Tibial artery (tissue), 4 donors: ENCODE measurements around the gene NLRP7.
"Not testable (repeated sequence)": the region's sequence is repeated elsewhere in the genome, so short reads cannot be mapped to it uniquely, and the experiment has no call there.

Experiments
- DNase-seq, 2 donors: peaks; one replicate each; pipeline ENCODE4 v3.0.0-alpha.2; 2019
- H3K27ac ChIP-seq, 2 donors: fragments of 200-600 bp; sonication (generic) in 1 of 2; 1 replicate in 1 of 2; 2 replicates in 1 of 2; pipeline ENCODE4 v1.5.1; 2018 to 2019; ENCODE audit warnings: mild to moderate bottlenecking in 1 of 2
- H3K27me3 ChIP-seq, 2 donors: fragments of 200-600 bp; sonication (generic) in 1 of 2; one replicate each; pipeline versions ENCODE4 v1.5.1 to v1.6.0; 2016 to 2019
- H3K36me3 ChIP-seq, 3 donors: fragments of 200-600 bp; sonication (generic) in 2 of 3; one replicate each; pipeline ENCODE4 v1.5.1; 2016 to 2019; ENCODE audit warnings: mild to moderate bottlenecking in 2 of 3
- H3K4me1 ChIP-seq, 4 donors: fragments of 200-600 bp; sonication (generic) in 2 of 4; 1 replicate in 3 of 4; 2 replicates in 1 of 4; pipeline ENCODE4 v1.5.1; 2016 to 2019
- H3K4me3 ChIP-seq, 2 donors: fragments of 200-600 bp; sonication (generic) in 1 of 2; 1 replicate in 1 of 2; 2 replicates in 1 of 2; pipeline ENCODE4 v1.5.1; 2018 to 2019; ENCODE audit warnings: mild to moderate bottlenecking in 2 of 2
- H3K9me3 ChIP-seq, 3 donors: fragments of 200-600 bp; sonication (generic) in 1 of 3; one replicate each; pipeline ENCODE4 v1.5.1; 2016 to 2019
- CTCF ChIP-seq, 2 experiments: fragments of 200-600 bp in 1 of 2; fragments of 450-650 bp in 1 of 2; IDR thresholded peaks; one replicate each; pipeline ENCODE4 v1.5.1; 2017 to 2019; ENCODE audit warnings: antibody characterized with exemption in 2 of 2, mild to moderate bottlenecking in 1 of 2, moderate library complexity in 1 of 2
- intact Hi-C: fragments of 100-400 bp; cut with DNase I; formaldehyde crosslinking; loops from one replicate; pipeline ENCODE4 v1.15.0; 2023; ENCODE audit warnings: low total_unique reads

The NLRP7 gene

GRCh38 chr19:54918499-54918898, 28.8 kb downstream of the NLRP7 start:
- TF ChIP-seq CTCF (IDR thresholded peaks at IDR 0.05) = no peak
- intact Hi-C loops = no loop called here
- Histone ChIP-seq H3K9me3 (no peaks in the 10 kb centered on the region), H3K27me3 (peaks cover 0 to 9% of the 10 kb centered on the region in 2 donors), H3K4me1 (no peaks in the 10 kb centered on the region), H3K36me3 (no peaks in the 10 kb centered on the region), H3K27ac (no peak overlapping the region), H3K4me3 (no peak overlapping the region)
- DNase-seq = no peak

- no peaks in the 10 kb centered on the region for H3K36me3 ChIP-seq
Observed at GRCh38 chr19:54916822-54917221, 30.5 kb downstream of the NLRP7 start.

DNA sequence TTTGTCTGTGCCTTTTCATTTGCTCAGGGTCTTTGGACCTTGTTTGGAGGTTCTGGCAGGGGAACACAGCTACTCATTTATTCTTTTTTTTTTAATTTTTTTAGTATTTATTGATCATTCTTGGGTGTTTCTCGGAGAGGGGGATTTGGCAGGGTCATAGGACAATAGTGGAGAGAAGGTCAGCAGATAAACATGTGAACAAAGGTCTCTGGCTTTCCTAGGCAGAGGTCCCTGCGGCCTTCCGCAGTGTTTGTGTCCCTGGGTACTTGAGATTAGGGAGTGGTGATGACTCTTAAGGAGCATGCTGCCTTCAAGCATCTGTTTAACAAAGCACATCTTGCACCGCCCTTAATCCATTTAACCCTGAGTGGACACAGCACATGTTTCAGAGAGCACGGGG, 39.4 kb downstream of the NLRP7 start:
- intact Hi-C loops, H3K27ac ChIP-seq, H3K27me3 ChIP-seq, H3K36me3 ChIP-seq, H3K4me3 ChIP-seq, H3K9me3 ChIP-seq, H3K4me1 ChIP-seq, DNase-seq: not testable (repeated sequence)

More at GRCh38 chr19:54916822-54917221, 30.5 kb downstream of the NLRP7 start:
- intact Hi-C loops = no loop called here
- TF ChIP-seq CTCF (IDR thresholded peaks at IDR 0.05) = no peak
- H3K4me3 ChIP-seq = no peak overlapping the region
- no peaks in the 10 kb centered on the region for H3K4me1 ChIP-seq
- H3K27ac ChIP-seq = no peak overlapping the region
- no peak for DNase-seq
- peaks cover 0 to 9% of the 10 kb centered on the region in 2 donors for H3K27me3 ChIP-seq
- no peaks in the 10 kb centered on the region for H3K9me3 ChIP-seq

DNA sequence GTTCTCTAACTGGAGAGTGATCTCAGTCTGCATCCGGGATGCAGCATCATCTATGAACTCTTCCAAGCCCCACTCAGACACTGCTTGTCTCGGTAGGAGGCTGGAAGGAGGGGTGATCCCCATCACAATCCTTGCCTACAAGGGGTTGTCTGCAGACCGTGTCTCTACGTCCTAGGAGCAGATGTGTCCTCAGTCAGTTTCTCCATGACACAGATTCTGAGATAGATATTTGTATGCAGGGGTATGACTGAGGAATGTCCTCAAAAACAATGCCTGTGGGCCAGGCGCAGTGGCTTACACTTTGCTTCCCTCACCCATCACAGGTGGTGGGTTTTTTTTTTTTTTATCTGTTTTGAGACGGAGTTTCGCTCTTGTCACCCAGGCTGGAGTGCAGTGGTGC, 40.5 kb downstream of the NLRP7 start:
- Histone ChIP-seq H3K9me3 (no peaks in the 10 kb centered on the region), H3K27me3 (no peaks in the 10 kb centered on the region), H3K4me1 (no peaks in the 10 kb centered on the region), H3K36me3 (no peaks in the 10 kb centered on the region), H3K4me3 (no peak overlapping the region), H3K27ac (no peak overlapping the region)
- intact Hi-C loops = no loop called here
- no peak for TF ChIP-seq CTCF (IDR thresholded peaks at IDR 0.05)
- DNase-seq = no peak

- H3K4me3 ChIP-seq = no peak within 1 kb of the TSS
- TF ChIP-seq CTCF (IDR thresholded peaks at IDR 0.05) = no peak
- no peak within 1 kb of the TSS for H3K27ac ChIP-seq
- no peaks in the 10 kb centered on the region for H3K27me3 ChIP-seq
- DNase-seq = no peak
- intact Hi-C loops = no loop called here
- no peaks in the 10 kb centered on the region for H3K9me3 ChIP-seq
- H3K4me1 ChIP-seq = no peaks in the 10 kb centered on the region
- no peaks in the 10 kb centered on the region for H3K36me3 ChIP-seq
Observed at GRCh38 chr19:54905803-54906511, 41.4 kb downstream of the NLRP7 start, which contains the start of gene NCR1. Gene NCR1, plus strand, starts transcription at chr19:54906148. Its CDS starts 40 bp downstream, at chr19:54906188.

DNA sequence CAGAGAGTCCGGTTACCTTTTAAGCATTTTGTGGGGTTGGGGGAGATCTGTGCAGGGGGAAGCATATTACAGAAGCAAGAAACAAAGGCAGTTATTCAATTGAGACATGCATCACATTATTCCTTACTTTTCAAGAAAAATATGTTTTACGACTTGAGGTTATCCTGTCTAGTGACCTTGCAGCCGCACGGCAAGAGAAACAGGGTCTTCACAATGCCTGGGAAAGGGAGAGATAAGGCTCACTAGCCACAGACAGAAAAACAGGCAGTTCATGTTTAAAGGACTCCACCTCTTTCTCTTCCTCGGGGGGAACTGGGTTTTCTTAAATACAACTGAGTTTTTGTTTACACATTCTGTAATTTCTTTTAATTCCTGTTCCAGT, 41.9 kb downstream of the NLRP7 start:
- H3K27me3 ChIP-seq = no peaks in the 10 kb centered on the region
- H3K27ac ChIP-seq = no peak overlapping the region
- intact Hi-C loops = no loop called here
- H3K36me3 ChIP-seq = no peaks in the 10 kb centered on the region
- no peaks in the 10 kb centered on the region for H3K9me3 ChIP-seq
- no peak for TF ChIP-seq CTCF (IDR thresholded peaks at IDR 0.05)
- H3K4me1 ChIP-seq = no peaks in the 10 kb centered on the region
- DNase-seq = no peak
- no peak overlapping the region for H3K4me3 ChIP-seq

DNA sequence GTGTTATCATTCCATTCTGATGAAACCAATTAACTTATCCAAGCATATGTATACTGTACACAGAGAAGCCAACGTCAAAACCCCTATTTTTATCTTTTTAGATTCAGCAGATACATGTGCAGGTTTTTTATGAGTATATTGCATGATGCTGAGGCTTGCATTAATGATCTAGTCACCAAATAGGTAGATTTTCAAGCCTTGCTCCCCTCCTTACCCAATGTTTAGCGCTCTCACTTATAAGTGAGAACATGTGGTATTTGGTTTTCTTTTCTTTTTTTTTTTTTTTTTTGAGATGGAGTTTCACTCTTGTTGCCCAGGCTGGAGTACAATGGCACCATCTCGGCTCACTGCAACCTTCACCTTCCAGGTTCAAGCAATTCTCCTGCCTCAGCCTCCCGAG, 43.1 kb downstream of the NLRP7 start:
- H3K9me3 ChIP-seq, H3K27ac ChIP-seq, H3K36me3 ChIP-seq, H3K27me3 ChIP-seq, H3K4me3 ChIP-seq, intact Hi-C loops, H3K4me1 ChIP-seq, DNase-seq: not testable (repeated sequence)
